ENCODE results near the gene ARNT2.
A peak's percentile ranks its signal among the peaks of the same experiment; 100 is the strongest.

Gene ARNT2

DNA sequence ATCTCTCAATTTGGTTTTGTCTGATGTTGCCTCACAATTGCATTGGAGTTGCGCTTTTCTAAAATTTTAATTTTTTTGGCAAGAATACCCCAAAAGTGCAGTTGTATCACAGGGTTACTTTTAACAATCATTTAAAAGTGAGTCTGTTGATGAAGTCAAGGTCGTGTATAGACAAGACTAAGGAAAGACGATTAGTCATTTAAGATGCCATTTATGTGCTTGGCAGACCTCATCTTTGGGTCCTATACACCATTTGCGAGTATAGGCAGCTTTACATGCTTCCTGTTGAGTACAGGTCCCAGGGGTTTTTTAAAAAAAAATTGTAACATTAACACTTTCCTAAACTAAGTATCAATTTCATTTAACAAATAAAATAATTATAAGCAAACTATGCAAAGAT, 12.5 kb downstream of the ARNT2 start:
- TF ChIP-seq, protein P1, sequence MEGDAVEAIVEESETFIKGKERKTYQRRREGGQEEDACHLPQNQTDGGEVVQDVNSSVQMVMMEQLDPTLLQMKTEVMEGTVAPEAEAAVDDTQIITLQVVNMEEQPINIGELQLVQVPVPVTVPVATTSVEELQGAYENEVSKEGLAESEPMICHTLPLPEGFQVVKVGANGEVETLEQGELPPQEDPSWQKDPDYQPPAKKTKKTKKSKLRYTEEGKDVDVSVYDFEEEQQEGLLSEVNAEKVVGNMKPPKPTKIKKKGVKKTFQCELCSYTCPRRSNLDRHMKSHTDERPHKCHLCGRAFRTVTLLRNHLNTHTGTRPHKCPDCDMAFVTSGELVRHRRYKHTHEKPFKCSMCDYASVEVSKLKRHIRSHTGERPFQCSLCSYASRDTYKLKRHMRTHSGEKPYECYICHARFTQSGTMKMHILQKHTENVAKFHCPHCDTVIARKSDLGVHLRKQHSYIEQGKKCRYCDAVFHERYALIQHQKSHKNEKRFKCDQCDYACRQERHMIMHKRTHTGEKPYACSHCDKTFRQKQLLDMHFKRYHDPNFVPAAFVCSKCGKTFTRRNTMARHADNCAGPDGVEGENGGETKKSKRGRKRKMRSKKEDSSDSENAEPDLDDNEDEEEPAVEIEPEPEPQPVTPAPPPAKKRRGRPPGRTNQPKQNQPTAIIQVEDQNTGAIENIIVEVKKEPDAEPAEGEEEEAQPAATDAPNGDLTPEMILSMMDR (conservative IDR thresholded peaks at IDR 0.05; ENCODE audit: control insufficient read depth, insufficient read depth, low read depth, low read length) = no peak
- DNase-seq (ENCODE audit: low read depth) = no peak
- no peak overlapping the region for H3K4me3 ChIP-seq (ENCODE audit: control insufficient read depth, low read depth, low read length)

DNA sequence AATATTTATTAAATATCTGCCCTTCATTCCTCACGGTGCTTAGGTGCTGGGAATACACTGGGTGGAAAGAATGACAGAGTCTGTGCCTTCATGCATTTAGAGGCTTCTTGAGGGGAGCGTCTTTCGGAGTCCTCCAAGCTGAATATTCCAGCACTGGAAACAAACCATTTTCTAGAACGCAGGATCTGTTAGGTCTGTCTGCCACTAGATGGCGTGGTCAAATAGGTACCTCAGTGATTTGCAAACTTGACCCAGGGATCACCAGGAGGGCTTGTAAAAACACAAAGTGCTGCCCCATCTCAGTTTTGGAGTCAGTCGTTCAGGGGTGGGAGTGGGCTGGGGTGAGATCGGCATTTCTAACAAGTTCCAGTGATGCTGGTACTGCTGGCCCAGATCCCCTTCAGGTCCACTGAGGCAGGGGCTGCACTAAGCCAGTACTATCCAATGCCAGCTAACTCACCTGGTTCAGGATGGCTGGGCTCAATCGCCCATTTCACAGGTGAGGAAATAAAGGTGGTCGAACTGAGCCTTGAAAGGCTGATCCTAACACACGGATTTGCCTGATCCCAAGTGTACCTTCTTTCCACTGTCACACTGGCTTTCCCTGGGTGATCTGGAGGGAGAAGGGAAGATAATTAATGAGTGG, 14.8 kb downstream of the ARNT2 start:
- peak; percentile 69 for DNase-seq (ENCODE audit: low read depth)
- TF ChIP-seq, protein P1 (conservative IDR thresholded peaks at IDR 0.05; ENCODE audit: control insufficient read depth, insufficient read depth, low read depth, low read length) = peak; percentile 86
- H3K4me3 ChIP-seq (ENCODE audit: control insufficient read depth, low read depth, low read length) = no peak overlapping the region

DNA sequence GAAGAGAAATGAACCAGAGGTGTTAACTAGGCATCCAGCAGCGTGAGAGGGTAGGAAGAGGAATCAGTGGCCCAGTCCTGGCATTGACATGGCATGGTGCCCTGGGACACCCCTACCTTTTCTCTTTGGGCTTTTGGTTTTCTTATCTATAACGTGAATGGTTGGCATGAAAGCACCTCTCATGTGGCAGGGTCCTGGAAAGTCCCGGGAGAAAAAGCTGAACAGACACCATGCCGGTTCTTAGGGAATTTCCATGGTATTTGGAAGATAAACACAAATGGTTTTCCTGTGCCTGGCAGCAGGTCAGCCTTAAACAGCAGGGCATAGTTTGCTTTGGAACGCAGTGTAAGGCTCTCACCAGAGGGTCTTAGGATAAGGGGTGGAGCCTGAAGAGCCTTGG, 15.4 kb downstream of the ARNT2 start:
- TF ChIP-seq, protein P1 (conservative IDR thresholded peaks at IDR 0.05; ENCODE audit: control insufficient read depth, insufficient read depth, low read depth, low read length) = no peak
- no peak for DNase-seq (ENCODE audit: low read depth)
- no peak overlapping the region for H3K4me3 ChIP-seq (ENCODE audit: control insufficient read depth, low read depth, low read length)

DNA sequence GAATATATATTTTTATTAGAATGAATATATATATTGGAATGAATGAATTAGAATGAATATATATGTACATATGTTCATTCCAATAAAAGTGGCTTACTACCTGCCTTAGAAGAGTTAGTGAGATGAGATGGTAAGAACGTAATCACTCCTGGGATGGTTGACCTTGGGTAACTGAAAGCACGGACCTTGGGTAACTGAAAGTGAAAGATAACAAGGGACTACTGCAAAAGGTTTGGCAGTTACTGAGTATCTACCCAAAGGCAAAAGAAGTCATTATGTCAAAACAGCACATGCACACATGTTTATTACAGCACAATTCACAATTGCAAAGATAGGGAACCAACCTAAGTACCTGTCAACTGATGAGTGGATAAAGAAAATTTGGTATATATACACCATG, 16.5 kb downstream of the ARNT2 start:
- DNase-seq (ENCODE audit: low read depth) = no peak
- TF ChIP-seq, protein P1 (conservative IDR thresholded peaks at IDR 0.05; ENCODE audit: control insufficient read depth, insufficient read depth, low read depth, low read length) = no peak
- no peak overlapping the region for H3K4me3 ChIP-seq (ENCODE audit: control insufficient read depth, low read depth, low read length)

DNA sequence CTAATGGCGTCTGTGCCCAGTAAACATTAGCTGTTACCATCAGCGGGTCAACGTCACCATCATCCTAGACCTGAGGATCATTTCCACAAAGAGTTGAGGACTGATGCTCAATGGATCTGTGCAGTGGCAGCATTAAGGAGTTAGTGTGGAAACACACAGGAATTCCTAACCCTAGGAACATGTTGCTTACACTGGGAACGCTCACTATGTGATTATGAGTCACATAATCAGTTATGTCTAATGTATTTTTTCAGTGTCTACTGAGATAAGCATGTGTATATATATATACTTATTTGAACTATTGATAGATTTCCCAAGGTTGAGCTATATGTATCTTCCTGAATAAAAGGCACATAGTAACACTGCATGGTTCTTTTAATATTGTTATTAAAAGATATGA, 19.0 kb downstream of the ARNT2 start:
- H3K4me3 ChIP-seq (ENCODE audit: control insufficient read depth, low read depth, low read length) = no peak overlapping the region
- TF ChIP-seq, protein P1 (conservative IDR thresholded peaks at IDR 0.05; ENCODE audit: control insufficient read depth, insufficient read depth, low read depth, low read length) = no peak
- peak; percentile 10 for DNase-seq (ENCODE audit: low read depth)

DNA sequence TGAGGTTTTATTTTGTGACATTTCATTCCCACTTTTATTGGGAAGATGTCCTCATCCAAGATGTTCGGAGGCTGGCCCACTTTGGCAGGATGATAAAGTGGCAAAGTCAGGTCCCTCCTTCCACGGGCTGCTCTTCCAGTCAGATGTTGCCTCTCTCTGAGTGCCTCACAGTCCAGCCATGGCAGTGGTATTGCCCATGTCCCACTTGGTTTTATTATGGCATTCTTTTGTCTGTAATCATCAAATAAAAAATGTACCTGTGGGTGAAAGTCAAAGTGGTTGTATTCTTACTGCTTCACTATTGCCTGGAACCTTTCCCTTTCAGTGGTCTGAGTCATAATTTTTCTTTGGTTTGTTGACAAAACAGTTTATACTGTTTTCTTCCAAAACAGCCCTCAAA, 20.2 kb downstream of the ARNT2 start:
- TF ChIP-seq, protein P1 (conservative IDR thresholded peaks at IDR 0.05; ENCODE audit: control insufficient read depth, insufficient read depth, low read depth, low read length) = no peak
- H3K4me3 ChIP-seq (ENCODE audit: control insufficient read depth, low read depth, low read length) = no peak overlapping the region
- DNase-seq (ENCODE audit: low read depth) = no peak

DNA sequence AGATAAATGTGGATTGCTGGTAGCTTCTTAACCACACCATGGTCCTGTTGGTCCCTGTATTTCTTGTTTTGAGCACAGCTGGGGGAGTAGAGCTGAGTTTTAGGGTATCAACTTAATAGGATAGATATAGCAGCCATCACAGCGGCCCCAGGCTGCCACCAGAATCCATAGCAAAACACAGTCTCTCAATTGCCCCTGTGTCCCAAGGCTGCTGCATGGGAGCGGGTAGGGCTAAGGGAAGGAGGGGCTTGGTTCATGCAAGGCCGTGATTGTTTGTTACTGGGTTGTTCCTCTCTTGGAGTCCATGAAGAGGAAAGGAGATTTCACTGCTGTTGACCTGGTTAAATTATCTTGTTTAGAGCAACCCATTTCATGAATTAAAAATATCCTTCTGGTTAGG, 22.1 kb downstream of the ARNT2 start:
- H3K4me3 ChIP-seq (ENCODE audit: control insufficient read depth, low read depth, low read length) = no peak overlapping the region
- TF ChIP-seq, protein P1 (conservative IDR thresholded peaks at IDR 0.05; ENCODE audit: control insufficient read depth, insufficient read depth, low read depth, low read length) = no peak
- DNase-seq (ENCODE audit: low read depth) = no peak

Data from fibroblast of mammary gland (primary cell).